A673 (cell line): ENCODE results near the gene SRRM4. TPM values are rescaled to one million over a fixed set of nuclear protein-coding genes. Genes with fewer than 3 reads are reported as not detected.
A peak's percentile ranks its signal among the peaks of the same experiment; 100 is the strongest.

Source experiments
- BruUV-seq: library from RNA; stranded (reverse); fragments of 400-500 nt; replicated peaks from 2 replicates; lab custom pipeline; 2021; lab: Mats Ljungman, UMichigan
- CTCF ChIA-PET: fragments of 300-600 bp; sonication (Branson Sonifier 250); formaldehyde crosslinking; loops from one replicate; lab custom pipeline; 2022; ENCODE audit warnings: antibody characterized with exemption; lab: Charles Lee
- POLR2A ChIA-PET: fragments of 300-600 bp; sonication (Branson Sonifier 250); formaldehyde crosslinking; loops from one replicate; lab custom pipeline; 2022; ENCODE audit warnings: antibody characterized with exemption; ENCODE audit not compliant: low non-redundant PET; lab: Charles Lee
- DNase-seq: peaks from one replicate; pipeline ENCODE4 v3.0.0-alpha.2; 2015; ENCODE audit warnings: low spot score
- H3K27ac ChIP-seq: fragments of 200-600 bp; sonication (generic); 2 replicates; pipeline ENCODE4 v1.5.1; 2016; ENCODE audit warnings: mixed run types, low read depth, mild to moderate bottlenecking, mixed read lengths, antibody characterized with exemption, low read length; ENCODE audit not compliant: poor library complexity, severe bottlenecking
- H3K27me3 ChIP-seq: fragments of 200-600 bp; sonication (generic); replicated peaks from 2 replicates; pipeline ENCODE4 v1.6.1; 2017; ENCODE audit warnings: mixed run types, low read depth, mild to moderate bottlenecking, mixed read lengths, antibody characterized with exemption, low read length; ENCODE audit not compliant: insufficient read depth, poor library complexity
- H3K36me3 ChIP-seq: fragments of 200-600 bp; sonication (generic); 2 replicates; pipeline ENCODE4 v1.6.1; 2016; ENCODE audit warnings: mixed run types, mild to moderate bottlenecking, mixed read lengths, antibody characterized with exemption, low read length; ENCODE audit not compliant: insufficient read depth, poor library complexity, severe bottlenecking
- H3K4me1 ChIP-seq: fragments of 200-600 bp; sonication (generic); 2 replicates; pipeline ENCODE4 v1.6.1; 2017; ENCODE audit warnings: mixed run types, mild to moderate bottlenecking, mixed read lengths, antibody characterized with exemption, low read length; ENCODE audit not compliant: insufficient read depth, poor library complexity, severe bottlenecking
- H3K4me3 ChIP-seq: fragments of 200-600 bp; sonication (generic); 2 replicates; pipeline ENCODE4 v1.5.1; 2016; ENCODE audit warnings: low read depth, mixed run types, mild to moderate bottlenecking, mixed read lengths, low read length; ENCODE audit not compliant: poor library complexity, severe bottlenecking
- H3K9me3 ChIP-seq: fragments of 200-600 bp; sonication (generic); 2 replicates; pipeline ENCODE4 v1.6.1; 2016; ENCODE audit warnings: mixed run types, low read depth, mild to moderate bottlenecking, mixed read lengths, antibody characterized with exemption, low read length; ENCODE audit not compliant: poor library complexity, severe bottlenecking
- EZH2 ChIP-seq: fragments of 200-600 bp; sonication (generic); IDR thresholded peaks from 2 replicates; pipeline ENCODE4 v1.6.1; 2017; ENCODE audit warnings: borderline replicate concordance, low read depth, mild to moderate bottlenecking, mixed read lengths, antibody characterized with exemption, low read length; ENCODE audit not compliant: poor library complexity, severe bottlenecking
- intact Hi-C: fragments of 100-400 bp; cut with micrococcal nuclease; formaldehyde crosslinking; loops from one replicate; pipeline ENCODE4 v1.10.0; 2022; ENCODE audit not compliant: unreplicated experiment
- total RNA-seq: library from RNA; stranded (reverse); gene quantifications from 2 replicates; pipeline ENCODE4 v1.2.3, GENCODE V29; 2021
- TF ChIP-seq, protein P1 (sequence below): fragments of 300-800, 200-600 bp; sonication (generic); conservative IDR thresholded peaks from 2 replicates; pipeline ENCODE4 v1.5.1; 2017; ENCODE audit warnings: low read depth, mild to moderate bottlenecking, antibody characterized with exemption, low read length, moderate library complexity, mixed read lengths

The SRRM4 gene
- total RNA-seq, 1 experiment from 2014 or later = not detected

DNA sequence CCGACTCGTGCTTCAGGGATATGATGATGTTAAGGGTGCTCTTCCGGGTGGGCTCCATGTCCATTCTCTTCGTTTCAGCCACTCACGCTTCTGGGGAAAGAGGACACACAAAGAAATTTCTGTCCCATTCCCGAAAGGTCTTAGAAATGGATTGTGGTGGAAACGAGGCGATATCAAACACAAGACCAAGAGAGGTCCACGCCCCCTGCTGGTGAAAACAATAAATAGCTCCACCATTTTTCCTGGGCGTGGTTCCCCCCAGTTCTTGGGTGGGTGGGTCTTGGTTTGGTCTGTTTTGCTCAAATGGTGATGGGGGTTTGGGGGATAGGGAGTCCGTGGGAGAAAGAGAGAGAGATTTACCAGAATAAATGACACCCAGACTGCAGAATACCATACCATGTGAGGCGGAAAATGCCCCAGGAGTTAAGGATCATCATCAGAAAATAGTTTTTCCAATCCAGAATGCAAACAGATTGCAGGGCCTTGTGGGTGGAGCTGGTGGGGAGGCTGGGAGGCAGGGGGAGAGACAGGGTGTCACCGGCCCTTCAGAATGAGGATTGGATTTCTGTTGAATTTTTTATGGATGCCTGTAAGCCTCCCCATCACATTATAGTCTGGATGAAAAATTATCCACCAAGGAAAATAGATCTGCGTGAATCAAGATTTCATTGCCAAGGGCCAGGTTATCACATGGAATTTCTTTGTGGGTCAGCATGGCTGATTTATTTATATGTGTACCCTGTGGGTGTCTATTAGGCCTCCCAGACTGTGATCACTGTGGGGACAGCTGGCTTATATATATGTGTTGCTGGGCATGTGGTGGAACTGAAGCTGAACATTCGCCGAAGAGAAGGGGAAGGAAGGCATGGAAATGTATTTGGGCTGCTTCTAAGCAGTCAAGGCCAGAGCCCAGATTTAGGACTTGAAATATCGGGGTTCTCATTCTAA, 55.8 kb downstream of the SRRM4 start:
- H3K27ac ChIP-seq = no peak overlapping the region
- BruUV-seq = no TSS peak
- TF ChIP-seq, protein P1, sequence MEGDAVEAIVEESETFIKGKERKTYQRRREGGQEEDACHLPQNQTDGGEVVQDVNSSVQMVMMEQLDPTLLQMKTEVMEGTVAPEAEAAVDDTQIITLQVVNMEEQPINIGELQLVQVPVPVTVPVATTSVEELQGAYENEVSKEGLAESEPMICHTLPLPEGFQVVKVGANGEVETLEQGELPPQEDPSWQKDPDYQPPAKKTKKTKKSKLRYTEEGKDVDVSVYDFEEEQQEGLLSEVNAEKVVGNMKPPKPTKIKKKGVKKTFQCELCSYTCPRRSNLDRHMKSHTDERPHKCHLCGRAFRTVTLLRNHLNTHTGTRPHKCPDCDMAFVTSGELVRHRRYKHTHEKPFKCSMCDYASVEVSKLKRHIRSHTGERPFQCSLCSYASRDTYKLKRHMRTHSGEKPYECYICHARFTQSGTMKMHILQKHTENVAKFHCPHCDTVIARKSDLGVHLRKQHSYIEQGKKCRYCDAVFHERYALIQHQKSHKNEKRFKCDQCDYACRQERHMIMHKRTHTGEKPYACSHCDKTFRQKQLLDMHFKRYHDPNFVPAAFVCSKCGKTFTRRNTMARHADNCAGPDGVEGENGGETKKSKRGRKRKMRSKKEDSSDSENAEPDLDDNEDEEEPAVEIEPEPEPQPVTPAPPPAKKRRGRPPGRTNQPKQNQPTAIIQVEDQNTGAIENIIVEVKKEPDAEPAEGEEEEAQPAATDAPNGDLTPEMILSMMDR = peak; percentile 78
- TF ChIP-seq EZH2 = no peak
- POLR2A ChIA-PET = no interaction called here
- H3K27me3 ChIP-seq = peaks cover 34% of the 10 kb centered on the region
- H3K9me3 ChIP-seq = no peaks in the 10 kb centered on the region
- H3K36me3 ChIP-seq = no peaks in the 10 kb centered on the region
- CTCF ChIA-PET = interaction anchor here (0.5 to 1.1 kb wide), 2 partner anchors 170 to 376 kb away, joined by 3 to 6 read pairs; no protein-coding TSS in a partner anchor
- intact Hi-C loops = loop anchor here (2.0 to 5.0 kb wide), 2 partner anchors 186 to 630 kb away; no protein-coding TSS in a partner anchor
- peak; percentile 54 for DNase-seq
- no peak overlapping the region for H3K4me3 ChIP-seq
- H3K4me1 ChIP-seq = no peaks in the 10 kb centered on the region

DNA sequence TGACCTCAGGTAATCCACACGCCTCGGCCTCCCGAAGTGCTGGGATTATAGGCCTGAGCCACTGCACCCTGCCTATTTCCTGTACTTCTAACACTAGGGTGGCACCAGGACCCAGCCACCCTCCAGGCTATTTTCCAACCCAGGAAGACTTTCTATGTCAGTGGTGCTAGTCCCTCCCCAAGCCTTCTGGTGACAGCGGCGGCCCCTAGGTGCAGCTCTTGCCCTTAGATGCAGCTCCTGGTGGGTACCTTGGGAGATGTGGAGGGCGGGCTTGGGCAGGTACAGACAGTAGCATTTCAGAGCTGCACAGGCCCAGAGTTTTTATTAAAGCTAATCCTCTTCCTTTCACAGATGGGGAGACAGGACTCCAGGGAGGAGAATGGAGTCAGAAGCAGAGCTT, 62.8 kb downstream of the SRRM4 start:
- Histone ChIP-seq H3K4me1 (no peaks in the 10 kb centered on the region), H3K4me3 (no peak overlapping the region), H3K27me3 (peaks cover 6% of the 10 kb centered on the region), H3K36me3 (no peaks in the 10 kb centered on the region), H3K27ac (no peak overlapping the region), H3K9me3 (no peaks in the 10 kb centered on the region)
- no TSS peak for BruUV-seq
- POLR2A ChIA-PET = no interaction called here
- TF ChIP-seq, protein P1 = no peak
- TF ChIP-seq EZH2 = no peak
- DNase-seq = no peak
- intact Hi-C loops = no loop called here
- CTCF ChIA-PET = no interaction called here

DNA sequence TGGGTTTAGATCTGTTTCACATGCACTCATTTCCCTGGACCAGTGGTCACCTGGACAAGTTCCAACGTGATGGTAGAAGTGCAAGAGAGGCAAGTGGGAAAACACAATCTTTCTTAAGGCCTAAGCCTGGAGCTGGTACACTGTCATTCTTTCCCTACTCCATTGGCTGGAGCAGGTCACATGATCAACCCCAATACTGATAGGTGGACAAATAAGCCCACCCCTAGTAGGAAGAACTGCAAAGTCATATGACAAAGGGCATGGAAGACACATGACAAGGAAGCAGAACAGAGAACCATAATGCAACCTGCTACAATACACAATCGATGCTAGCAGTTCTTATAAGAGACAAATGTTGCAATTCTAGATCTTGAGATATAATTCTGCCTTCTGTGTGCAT, 66.3 kb downstream of the SRRM4 start:
- Histone ChIP-seq H3K4me1 (no peaks in the 10 kb centered on the region), H3K36me3 (no peaks in the 10 kb centered on the region), H3K27ac (no peak overlapping the region), H3K9me3 (no peaks in the 10 kb centered on the region), H3K4me3 (no peak overlapping the region), H3K27me3 (peaks cover 6% of the 10 kb centered on the region)
- TF ChIP-seq, protein P1 = no peak
- no peak for TF ChIP-seq EZH2
- no TSS peak for BruUV-seq
- DNase-seq = no peak
- ChIA-PET POLR2A (no interaction called here), CTCF (no interaction called here)
- intact Hi-C loops = no loop called here
